NCI-H446 (cell line): Measurements from ENCODE around the gene CCDC154.

Source experiments
- DNase-seq, 2 experiments: peaks; one replicate each; lab custom pipeline; 2025; lab: John Stamatoyannopoulos, UW

Gene CCDC154

GRCh38 chr16:1385232-1385631, 59.1 kb downstream of the CCDC154 start:
- DNase-seq: no peak
